B cell (primary cell): ENCODE measurements around the gene ADARB2. TPM values are rescaled to one million over a fixed set of nuclear protein-coding genes. Genes with fewer than 3 reads are reported as not detected.

Source experiments
- ATAC-seq: fragments of 200-7000 bp; cut with Tn5 transposase; one replicate; pipeline ENCODE4 v1.10.0; 2021; ENCODE audit warnings: low read depth, mild to moderate bottlenecking, moderate number of reproducible peaks, moderate library complexity
- CTCF ChIA-PET: fragments of 350-600 bp; sonication (Branson Sonifier 250); formaldehyde crosslinking; loops from one replicate; lab custom pipeline; 2021; ENCODE audit warnings: antibody characterized with exemption, inconsistent platforms; lab: Charles Lee
- POLR2A ChIA-PET: fragments of 350-600 bp; sonication (Branson Sonifier 250); formaldehyde crosslinking; loops from one replicate; lab custom pipeline; 2021; ENCODE audit warnings: antibody characterized with exemption; lab: Charles Lee
- DNase-seq: peaks from one replicate; pipeline ENCODE4 v3.0.0; 2013
- H2AFZ ChIP-seq: 2 replicates; pipeline ENCODE4 v1.6.1; 2012; ENCODE audit warnings: mild to moderate bottlenecking, low read depth, low read length; ENCODE audit not compliant: insufficient read depth, poor library complexity, severe bottlenecking
- H3K27ac ChIP-seq, 2 donors: 1 replicate in 1 of 2; 2 replicates in 1 of 2; pipeline ENCODE4 v1.5.1; 2012 to 2013; ENCODE audit warnings: low read length in 2 of 2, mild to moderate bottlenecking in 2 of 2, moderate library complexity in 1 of 2
- H3K27me3 ChIP-seq, 4 experiments: fragments of 200-600 bp in 1 of 4; sonication (generic) in 1 of 4; replicated peaks in 1 of 4; 1 replicate in 2 of 4; 2 replicates in 2 of 4; pipeline versions ENCODE4 v1.6.1 to v1.7.0; 2013 to 2016; ENCODE audit warnings: low read length in 3 of 4, mild to moderate bottlenecking in 2 of 4, mixed read lengths in 1 of 4, moderate library complexity in 1 of 4; ENCODE audit not compliant: insufficient read depth in 4 of 4, control insufficient read depth in 3 of 4; ENCODE audit errors: control extremely low read depth in 1 of 4
- H3K36me3 ChIP-seq, 2 experiments: replicated peaks in 1 of 2; 1 replicate in 1 of 2; 2 replicates in 1 of 2; pipeline versions ENCODE4 v1.6.1 to v1.7.1; 2013; ENCODE audit warnings: low read length in 1 of 2; ENCODE audit not compliant: insufficient read depth in 2 of 2, control insufficient read depth in 1 of 2; ENCODE audit errors: control extremely low read depth in 1 of 2, extremely low read depth in 1 of 2
- H3K4me1 ChIP-seq, 2 donors: fragments of 200-600 bp in 1 of 2; sonication (generic) in 1 of 2; 1 replicate in 1 of 2; 2 replicates in 1 of 2; pipeline versions ENCODE4 v1.5.1 to v1.6.1; 2013 to 2017; ENCODE audit warnings: low read length in 2 of 2; ENCODE audit not compliant: control insufficient read depth in 2 of 2, insufficient read depth in 2 of 2
- H3K4me2 ChIP-seq: replicated peaks from 2 replicates; pipeline ENCODE3; 2012; ENCODE audit warnings: mild to moderate bottlenecking, low read depth, low read length; ENCODE audit not compliant: poor library complexity, severe bottlenecking
- H3K4me3 ChIP-seq, 5 experiments: fragments of 200-600 bp in 1 of 5; sonication (generic) in 1 of 5; 1 replicate in 3 of 5; 2 replicates in 2 of 5; pipeline versions ENCODE4 v1.5.1 to v1.7.0; 2011 to 2016; ENCODE audit warnings: low read length in 4 of 5, mild to moderate bottlenecking in 4 of 5, low read depth in 2 of 5, control low read depth in 1 of 5, moderate library complexity in 1 of 5; ENCODE audit not compliant: insufficient read depth in 1 of 5; ENCODE audit errors: control extremely low read depth in 1 of 5, extremely low read depth in 1 of 5
- H3K79me2 ChIP-seq: fragments of 200-600 bp; sonication (generic); one replicate; pipeline ENCODE4 v1.6.0; 2016; ENCODE audit warnings: low read length; ENCODE audit not compliant: control insufficient read depth, insufficient read depth
- H3K9ac ChIP-seq: fragments of 200-600 bp; sonication (generic); 2 replicates; pipeline ENCODE4 v1.6.1; 2017; ENCODE audit warnings: mild to moderate bottlenecking, low read length, moderate library complexity
- H3K9me3 ChIP-seq, 3 donors: one replicate each; pipeline versions ENCODE4 v1.6.1 to v1.7.1; 2013; ENCODE audit warnings: low read length in 2 of 3; ENCODE audit not compliant: control insufficient read depth in 2 of 3, insufficient read depth in 1 of 3; ENCODE audit errors: control extremely low read depth in 1 of 3
- H4K20me1 ChIP-seq: 2 replicates; pipeline ENCODE4 v1.6.0; 2012; ENCODE audit warnings: mild to moderate bottlenecking, low read length; ENCODE audit not compliant: insufficient read depth, control insufficient read depth, poor library complexity, severe bottlenecking
- H3K27ac Mint-ChIP-seq: one replicate; pipeline ENCODE4 v1.8.0; 2021; ENCODE audit warnings: mixed read lengths
- H3K27me3 Mint-ChIP-seq: one replicate; pipeline ENCODE4 v1.8.0; 2021; ENCODE audit warnings: mixed read lengths
- H3K4me1 Mint-ChIP-seq: one replicate; pipeline ENCODE4 v1.8.0; 2021; ENCODE audit warnings: mixed read lengths
- H3K4me3 Mint-ChIP-seq: one replicate; pipeline ENCODE4 v1.8.0; 2021; ENCODE audit warnings: mixed read lengths
- H3K9me3 Mint-ChIP-seq: one replicate; pipeline ENCODE4 v1.8.0; 2022; ENCODE audit warnings: mixed read lengths; ENCODE audit not compliant: insufficient read depth
- CTCF ChIP-seq: fragments of 200-600 bp; IDR thresholded peaks from one replicate; pipeline ENCODE4 v1.8.0; 2022; ENCODE audit warnings: antibody characterized with exemption, mild to moderate bottlenecking
- EZH2 ChIP-seq: IDR thresholded peaks from 2 replicates; pipeline ENCODE4 v1.6.1; 2012; ENCODE audit warnings: borderline replicate concordance, low read depth, mild to moderate bottlenecking, moderate library complexity, low read length; ENCODE audit not compliant: insufficient read depth, poor library complexity, severe bottlenecking
- WGBS: methylation state at CpG from one replicate; pipeline ENCODE4 v1.1.5; 2013; ENCODE audit warnings: missing lambda C conversion rate; ENCODE audit not compliant: insufficient coverage; 5-methylcytosine and 5-hydroxymethylcytosine counted together
- intact Hi-C: fragments of 100-400 bp; cut with micrococcal nuclease; formaldehyde crosslinking; loops from one replicate; pipeline ENCODE4 v1.10.0; 2022
- polyA plus RNA-seq: library from polyadenylated mRNA; depleted of rRNA; stranded (reverse); fragments of >200 nt; gene quantifications from 2 replicates; pipeline ENCODE4 v1.2.3, GENCODE V29; 2012
- total RNA-seq, 2 donors: library from RNA; stranded (reverse); fragments of 120-200 nt in 1 of 2; gene quantifications; 1 replicate in 1 of 2; 2 replicates in 1 of 2; pipeline versions ENCODE4 v1.2.3 to v1.2.4, GENCODE V29; 2013 to 2022

Gene ADARB2
- total and polyA plus RNA-seq, 2 donors (not counting 1 experiment from before 2014, with no cell fraction given) = 0.13 to 0.96 TPM

GRCh38 chr10:1256432-1256725 lies 480.9 kb downstream of the ADARB2 start:
- no peak for TF ChIP-seq CTCF
- no peak for TF ChIP-seq EZH2
- no peak overlapping the region for H3K27ac ChIP-seq

GRCh38 chr10:1255600-1256431 lies 481.5 kb downstream of the ADARB2 start:
- intact Hi-C loops = no loop called here
- no peak overlapping the region for H3K9ac ChIP-seq
- H3K9me3 ChIP-seq = peaks cover 0 to 11% (median 0%) of the 10 kb centered on the region in 3 donors
- no peak overlapping the region for H2AFZ ChIP-seq
- Mint-ChIP-seq H3K27me3 (peaks cover 67% of the 10 kb centered on the region), H3K27ac (no peak overlapping the region), H3K4me1 (no peaks in the 10 kb centered on the region), H3K9me3 (no peaks in the 10 kb centered on the region), H3K4me3 (no peak overlapping the region)
- no peak overlapping the region for H3K4me3 ChIP-seq
- DNase-seq (no peak), ATAC-seq (no peak)
- no peaks in the 10 kb centered on the region for H3K36me3 ChIP-seq
- TF ChIP-seq EZH2 (no peak), CTCF (no peak)
- peaks cover 0 to 43% (median 13%) of the 10 kb centered on the region in 4 experiments for H3K27me3 ChIP-seq
- H3K27ac ChIP-seq = no peak overlapping the region
- ChIA-PET CTCF (no interaction called here), POLR2A (no interaction called here)
- no peaks in the 10 kb centered on the region for H4K20me1 ChIP-seq
- peaks cover 0 to 3% of the 10 kb centered on the region in 2 donors for H3K4me1 ChIP-seq
- H3K79me2 ChIP-seq = no peaks in the 10 kb centered on the region
- WGBS = 59% methylated on average over 7 of the region's 10 CpGs
- H3K4me2 ChIP-seq = no peak overlapping the region

More at GRCh38 chr10:1256432-1256725, 480.9 kb downstream of the ADARB2 start:
- peaks cover 61% of the 10 kb centered on the region for H3K27me3 Mint-ChIP-seq
- Histone ChIP-seq H3K4me2 (no peak overlapping the region), H3K79me2 (no peaks in the 10 kb centered on the region), H3K27me3 (peaks cover 0 to 43% (median 13%) of the 10 kb centered on the region in 4 experiments), H3K4me1 (peaks cover 0 to 3% of the 10 kb centered on the region in 2 donors), H2AFZ (no peak overlapping the region), H3K9me3 (peaks cover 0 to 11% (median 0%) of the 10 kb centered on the region in 3 donors), H3K36me3 (no peaks in the 10 kb centered on the region), H4K20me1 (no peaks in the 10 kb centered on the region), H3K4me3 (no peak overlapping the region), H3K9ac (no peak overlapping the region)
- DNase-seq (no peak), ATAC-seq (no peak)
- no peak overlapping the region for H3K27ac Mint-ChIP-seq
- WGBS = 25% methylated on average over 1 of the region's 4 CpGs
- ChIA-PET CTCF (no interaction called here), POLR2A (no interaction called here)
- H3K9me3 Mint-ChIP-seq = no peaks in the 10 kb centered on the region
- no peak overlapping the region for H3K4me3 Mint-ChIP-seq
- H3K4me1 Mint-ChIP-seq = no peaks in the 10 kb centered on the region
- intact Hi-C loops = no loop called here
